ENCODE results near the gene HSP90AB1.

- TF ChIP-seq CTCF (conservative IDR thresholded peaks at IDR 0.05), result no peak
- TF ChIP-seq ZFX (IDR thresholded peaks at IDR 0.05), result no peak
These were observed 44.9 kb downstream of the HSP90AB1 start for GRCh38 chr6:44291841-44292240.
